Dedifferentiated amniotic fluid mesenchymal stem cell (primary cell): ENCODE data around the gene ABCC4.
A peak's percentile ranks its signal among the peaks of the same experiment; 100 is the strongest.
"Not testable (repeated sequence)": the region's sequence is repeated elsewhere in the genome, so short reads cannot be mapped to it uniquely, and the experiment has no call there.

Experiments used
- DNase-seq: peaks from one replicate; pipeline ENCODE4 v3.0.0-alpha.2; 2016; ENCODE audit errors: extremely low spot score

Gene ABCC4

GRCh38 chr13:95197548-95197947 is 103.7 kb downstream of the ABCC4 start:
- DNase-seq: no peak

GRCh38 chr13:95195146-95195545 is 106.1 kb downstream of the ABCC4 start:
- DNase-seq: no peak

DNA sequence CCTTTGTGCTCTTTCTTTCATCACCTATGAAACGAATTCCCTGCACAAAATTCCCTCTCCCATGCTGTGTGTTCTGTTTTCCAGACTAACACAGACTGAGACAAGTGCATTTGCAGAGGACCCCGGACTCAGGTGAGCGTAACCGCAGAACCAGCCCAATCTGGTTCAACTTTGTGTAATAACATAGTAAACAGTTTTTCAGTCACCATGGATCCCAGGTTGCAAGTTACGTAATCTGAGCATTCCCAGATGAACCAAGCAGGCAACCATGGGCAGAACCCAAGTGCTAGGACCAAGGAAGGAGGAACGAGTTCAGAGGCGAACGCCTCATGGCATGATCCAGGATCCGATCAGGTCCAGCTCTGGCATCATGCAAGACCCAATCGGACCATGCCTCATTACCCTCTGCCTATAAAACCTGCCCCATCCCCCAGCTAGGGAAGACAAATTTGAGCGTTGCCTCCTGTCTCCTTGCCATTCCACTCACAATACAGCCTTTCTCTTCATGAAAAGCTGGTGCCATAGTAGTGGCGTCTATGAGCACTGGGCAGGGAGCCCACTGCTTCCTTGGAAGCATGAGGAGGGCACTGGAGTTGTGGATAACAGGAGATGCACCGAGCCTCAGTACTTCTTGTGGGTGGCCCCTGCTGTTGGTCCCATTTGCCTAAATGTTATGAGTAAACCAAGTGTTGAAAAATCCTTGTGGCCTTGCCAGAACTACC is 107.6 kb downstream of the ABCC4 start:
- no peak for DNase-seq

GRCh38 chr13:95192998-95193397 is 108.3 kb downstream of the ABCC4 start:
- DNase-seq: no peak

DNA sequence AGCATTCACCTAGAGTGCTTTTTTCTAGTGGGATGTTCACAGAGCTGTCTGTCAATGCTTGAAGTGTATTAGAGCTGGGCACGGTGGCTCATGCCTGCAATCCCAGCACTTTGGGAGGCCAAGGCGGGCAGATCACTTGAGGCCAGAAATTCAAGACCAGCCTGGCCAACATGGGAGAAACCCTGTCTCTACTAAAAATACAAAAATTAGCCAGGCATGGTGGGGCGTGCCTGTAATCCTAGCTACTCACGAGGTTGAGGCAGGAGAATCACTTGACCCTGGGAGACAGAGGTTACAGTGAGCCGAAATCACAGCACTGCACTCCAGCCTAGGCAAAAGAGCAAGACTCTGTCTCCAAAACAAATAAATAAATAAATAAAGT is 108.7 kb downstream of the ABCC4 start:
- DNase-seq: not testable (repeated sequence)

DNA sequence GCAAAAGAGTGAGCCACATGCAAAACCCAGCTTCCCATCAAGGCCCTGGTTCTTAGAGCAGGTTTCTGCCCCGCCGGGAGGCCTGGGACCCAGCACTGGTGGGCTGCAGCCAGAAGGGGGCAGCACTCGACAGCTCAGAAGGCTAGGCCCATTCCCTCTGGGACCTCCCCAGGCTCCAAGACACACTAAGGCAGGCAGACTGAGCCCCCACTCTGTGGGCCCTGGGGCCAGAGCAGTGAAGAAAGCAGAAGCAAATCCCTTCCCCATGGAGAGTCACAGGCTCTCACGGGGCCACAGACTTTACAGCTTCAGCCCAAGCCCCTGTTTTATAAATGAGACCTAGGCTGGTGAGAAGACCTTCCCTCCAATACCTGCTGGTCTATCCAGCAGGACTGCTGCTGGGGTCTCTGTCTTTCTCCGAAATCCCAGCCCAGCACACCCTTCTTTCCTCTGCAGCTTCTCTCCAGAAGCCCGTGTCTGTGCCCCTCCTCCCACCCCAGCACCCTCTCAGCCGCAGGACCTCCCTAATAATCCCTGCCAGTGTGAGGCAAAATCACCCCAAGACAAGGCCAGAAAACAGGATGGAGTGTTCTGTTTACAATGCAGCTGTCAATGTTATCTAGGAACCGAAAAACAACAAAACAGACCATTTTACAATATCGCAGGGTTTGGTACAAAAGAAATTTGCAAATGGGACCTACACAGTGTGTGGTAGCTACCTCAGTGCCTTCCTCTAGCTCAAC is 109.3 kb downstream of the ABCC4 start:
- peak; percentile 55 for DNase-seq

GRCh38 chr13:95188128-95188527 is 113.1 kb downstream of the ABCC4 start:
- DNase-seq: no peak

DNA sequence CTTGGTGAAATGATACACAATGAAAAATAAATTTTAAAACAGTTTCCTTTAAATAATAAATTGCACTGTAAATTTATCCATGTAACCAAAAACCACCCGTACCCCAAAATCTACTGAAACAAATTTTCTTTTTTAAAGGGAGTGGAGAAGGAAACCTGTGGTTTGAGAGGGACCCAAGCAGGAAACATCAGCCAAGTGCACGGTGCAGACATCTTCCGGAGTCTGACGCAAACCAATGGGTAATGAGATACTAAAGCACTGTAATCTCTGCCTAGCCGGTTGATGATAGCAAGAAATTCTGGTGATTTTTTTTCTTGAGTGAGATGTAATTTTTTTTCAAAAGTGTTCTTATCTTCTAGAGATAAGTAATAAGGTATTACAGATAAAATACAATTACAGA is 115.4 kb downstream of the ABCC4 start:
- DNase-seq: no peak

DNA sequence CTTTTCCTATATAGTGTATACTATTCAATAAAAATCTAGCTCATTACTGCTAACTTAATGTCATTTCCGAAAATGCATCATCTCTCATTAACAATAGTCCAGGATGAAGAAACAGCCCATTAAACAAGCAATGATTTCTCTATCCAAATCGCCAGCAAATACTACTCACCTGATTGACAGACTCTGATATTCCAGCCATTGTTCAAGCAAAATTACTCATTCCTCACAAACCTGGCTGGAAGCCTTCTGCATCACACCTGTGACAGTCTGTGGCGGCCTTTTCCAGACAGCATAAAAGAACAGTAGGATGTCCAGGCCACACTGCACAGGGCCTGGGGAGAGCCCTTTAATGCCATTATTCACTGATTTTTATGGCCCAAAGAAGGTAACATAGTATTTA is 115.9 kb downstream of the ABCC4 start:
- no peak for DNase-seq

DNA sequence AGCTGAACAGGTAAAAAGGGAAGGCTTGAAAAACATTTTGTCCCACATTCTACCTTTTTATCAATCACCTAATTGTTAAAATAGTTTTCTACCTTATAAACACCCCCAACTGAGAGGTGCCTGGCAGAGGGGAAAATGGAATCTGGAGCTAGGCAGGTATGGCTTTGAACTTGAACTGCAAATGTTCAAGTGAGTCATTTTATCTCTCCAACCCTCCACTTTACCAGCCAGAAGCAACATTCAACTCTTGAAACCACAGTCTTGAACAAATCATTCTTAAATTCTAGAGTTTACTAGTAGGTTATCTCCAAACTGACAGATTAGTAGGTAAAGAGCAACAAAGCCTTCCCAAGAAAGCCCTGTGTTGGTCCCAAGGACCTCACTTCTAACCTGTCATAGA is 116.9 kb downstream of the ABCC4 start:
- DNase-seq: no peak

- DNase-seq: no peak
Measured at GRCh38 chr13:95182570-95183265, 118.5 kb downstream of the ABCC4 start.

DNA sequence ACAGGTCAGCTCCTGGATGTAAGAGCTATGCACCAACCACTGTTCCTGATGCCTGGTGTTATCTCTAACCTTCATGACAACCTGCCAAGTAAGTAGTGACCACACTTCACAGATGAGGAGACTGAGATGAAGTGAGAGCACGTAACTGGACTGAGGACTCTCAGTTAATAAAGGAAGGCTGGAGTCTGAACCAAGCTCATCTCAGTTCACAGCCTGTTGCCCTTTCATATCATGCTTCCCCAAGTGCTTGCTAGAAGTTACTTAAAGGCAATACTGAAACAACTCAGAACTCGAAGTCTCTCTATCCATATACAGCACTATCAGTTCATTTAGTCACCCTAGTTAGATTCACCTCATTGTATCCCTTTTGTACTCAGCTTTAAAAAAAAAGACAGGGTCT is 119.7 kb downstream of the ABCC4 start:
- no peak for DNase-seq

DNA sequence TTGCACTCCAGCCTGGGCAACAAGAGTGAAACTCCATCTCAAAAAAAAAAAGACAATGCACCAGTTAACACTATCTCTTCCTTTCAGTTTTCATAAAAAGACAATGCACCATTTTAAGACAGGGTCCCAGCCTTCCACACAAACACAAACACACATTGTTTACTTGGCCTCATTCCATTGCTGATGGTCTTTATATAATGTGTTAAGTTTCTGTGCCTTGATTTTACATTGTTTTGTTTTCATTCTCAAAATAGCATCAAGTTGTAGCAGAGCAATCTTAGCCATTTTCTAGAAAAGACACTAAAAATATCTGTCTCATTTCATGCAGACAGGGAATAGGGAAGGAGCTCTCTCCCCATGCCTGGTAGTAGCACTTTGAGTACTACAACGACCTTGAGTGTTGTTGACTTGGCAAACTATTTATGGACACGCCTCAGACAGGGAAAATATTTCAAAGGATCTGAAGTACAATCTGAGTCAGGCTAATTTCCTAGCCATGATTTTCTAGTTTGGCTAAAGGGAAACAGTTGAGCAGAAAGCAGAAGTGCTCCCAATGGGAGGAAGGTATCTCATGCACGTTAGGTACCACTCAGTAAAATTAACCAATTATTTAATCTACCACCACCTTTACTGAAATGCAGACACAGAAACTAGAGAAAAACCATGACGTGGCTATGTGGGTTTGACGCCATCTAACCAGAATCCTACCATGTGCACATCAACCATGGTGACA is 120.6 kb downstream of the ABCC4 start:
- no peak for DNase-seq

GRCh38 chr13:95176611-95177259 is 124.5 kb downstream of the ABCC4 start:
- peak; percentile 78 for DNase-seq

GRCh38 chr13:95174517-95174916 is 126.7 kb downstream of the ABCC4 start:
- no peak for DNase-seq

DNA sequence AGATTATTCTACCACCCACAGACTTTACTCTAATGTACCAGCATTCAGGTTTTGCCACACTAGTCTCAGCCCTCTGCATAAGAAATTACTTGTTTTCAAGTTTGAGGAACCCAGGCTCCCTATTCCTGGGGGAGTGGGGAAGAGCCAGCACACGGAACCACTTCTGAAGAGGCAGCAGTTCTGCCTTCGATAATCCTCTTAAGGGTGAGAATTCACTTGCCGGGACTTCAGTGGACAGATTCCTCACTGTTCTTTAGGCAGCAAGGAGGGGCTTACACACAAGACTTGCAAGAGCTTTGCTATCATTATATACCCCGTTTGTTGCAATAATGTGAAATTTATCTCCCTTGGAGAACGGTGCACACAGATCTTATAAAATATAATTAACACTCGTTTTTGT is 133.1 kb downstream of the ABCC4 start:
- no peak for DNase-seq

GRCh38 chr13:95167003-95167402 is 134.2 kb downstream of the ABCC4 start:
- not testable (repeated sequence) for DNase-seq

- DNase-seq: no peak
Measured at GRCh38 chr13:95164830-95165229, 136.4 kb downstream of the ABCC4 start.

DNA sequence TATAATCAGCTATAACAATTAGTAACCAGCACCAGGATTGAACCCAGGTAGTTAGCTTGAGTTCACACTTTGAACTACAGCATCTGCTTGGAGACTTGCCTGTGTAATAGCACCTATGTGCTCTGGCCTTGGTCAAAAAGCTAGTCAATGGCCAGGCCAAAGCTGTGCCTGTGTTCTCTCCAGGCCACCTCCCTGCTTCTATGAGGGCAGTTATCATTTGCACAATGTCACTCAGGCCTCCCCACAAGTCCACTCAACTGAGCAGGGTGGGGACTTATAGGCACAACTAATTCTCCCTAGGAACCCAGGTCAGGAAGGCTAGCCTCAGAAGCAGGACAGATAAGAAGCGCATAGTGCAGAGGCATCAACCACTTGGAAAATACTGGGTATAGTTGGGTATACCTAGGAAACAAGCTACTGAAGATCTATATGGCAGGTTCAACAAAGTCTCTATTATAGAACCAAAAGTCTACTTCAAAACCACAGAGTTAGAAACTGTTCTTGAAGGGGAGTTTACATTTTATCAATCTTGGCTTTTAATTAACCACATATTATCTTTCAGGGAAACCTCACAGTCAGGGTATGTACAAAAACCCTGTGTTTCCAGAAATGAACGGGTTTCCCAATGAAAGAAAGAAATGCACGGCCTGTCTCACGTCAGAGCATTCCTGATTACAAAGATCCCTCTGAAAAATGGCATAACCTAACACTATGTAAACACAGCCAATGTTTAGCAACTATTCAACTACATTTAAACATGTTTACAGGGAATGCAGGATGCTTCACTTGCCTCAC is 140.9 kb downstream of the ABCC4 start:
- DNase-seq: no peak

GRCh38 chr13:95159458-95159857 is 141.8 kb downstream of the ABCC4 start:
- DNase-seq: no peak

DNA sequence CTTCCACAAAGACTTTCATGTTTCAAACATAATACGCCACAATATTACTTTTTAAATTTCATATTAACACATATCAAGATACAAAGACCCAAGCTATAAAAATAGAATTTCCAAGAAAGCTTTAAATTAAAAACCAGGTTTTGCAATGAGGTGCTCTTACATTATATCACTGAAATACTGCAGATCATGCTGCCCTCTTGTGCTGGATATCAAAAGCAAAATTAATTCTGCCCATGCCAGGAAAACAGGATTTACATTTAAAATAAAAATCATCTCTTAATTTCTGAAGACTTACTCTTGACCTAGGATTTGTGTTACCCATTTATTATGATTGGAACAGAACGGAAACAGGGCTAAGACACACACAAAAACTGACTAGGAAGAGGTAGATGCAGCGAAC is 145.0 kb downstream of the ABCC4 start:
- DNase-seq: no peak
